A673 (cell line): ENCODE data around the gene CARD11.

Experiments used
- CTCF ChIP-seq: fragments of 300-800, 200-600 bp; sonication (generic); conservative IDR thresholded peaks from 2 replicates; pipeline ENCODE4 v1.5.1; 2017; ENCODE audit warnings: low read depth, mild to moderate bottlenecking, antibody characterized with exemption, low read length, moderate library complexity, mixed read lengths
- EZH2 ChIP-seq: fragments of 200-600 bp; sonication (generic); IDR thresholded peaks from 2 replicates; pipeline ENCODE4 v1.6.1; 2017; ENCODE audit warnings: borderline replicate concordance, low read depth, mild to moderate bottlenecking, mixed read lengths, antibody characterized with exemption, low read length; ENCODE audit not compliant: poor library complexity, severe bottlenecking

GRCh38 chr7:3067193-3067592 is 23.5 kb upstream of the CARD11 start:
- TF ChIP-seq CTCF (no peak), EZH2 (no peak)
